ENCODE results near the gene DNAJB14. TPM values are rescaled to one million over a fixed set of nuclear protein-coding genes. Genes with fewer than 3 reads are reported as not detected.

DNAJB14 gene
- total and polyA plus RNA-seq, 2 experiments from 2014 or later = 24.9 to 27.3 TPM

GRCh38 chr4:99859618-99860017 is 86.8 kb downstream of the DNAJB14 start:
- H3K9me3 Mint-ChIP-seq = no peaks in the 10 kb centered on the region
- Histone ChIP-seq H3K4me3 (no peak overlapping the region), H3K79me2 (replicated peaks; ENCODE audit: insufficient read depth) (no peaks in the 10 kb centered on the region), H3K27ac (ENCODE audit: low read depth) (no peak overlapping the region), H3F3A (replicated peaks; ENCODE audit: low read depth) (no peaks in the 10 kb centered on the region), H3K27me3 (ENCODE audit: insufficient read depth) (no peaks in the 10 kb centered on the region), H4K20me1 (replicated peaks; ENCODE audit: insufficient read depth) (no peaks in the 10 kb centered on the region), H3K4me1 (ENCODE audit: insufficient read depth) (peaks cover 8% of the 10 kb centered on the region), H3K4me2 (no peak overlapping the region), H2AFZ (no peak overlapping the region), H3K9me2 (ENCODE audit: insufficient read depth) (no peaks in the 10 kb centered on the region), H3K36me3 (ENCODE audit: insufficient read depth) (no peaks in the 10 kb centered on the region)
- H3K4me1 Mint-ChIP-seq = peaks cover 10% of the 10 kb centered on the region; the same call in 2 of the 3 replicates
- H3K27ac Mint-ChIP-seq = no peak overlapping the region
- DNase-seq (ENCODE audit: low spot score) = no peak
- H3K36me3 Mint-ChIP-seq (ENCODE audit: low read depth) = no peaks in the 10 kb centered on the region
- H3K4me3 Mint-ChIP-seq = no peak overlapping the region
- TF ChIP-seq EZH2phosphoT487 (IDR thresholded peaks at IDR 0.05; ENCODE audit: unreplicated experiment) (no peak), JUNB (IDR thresholded peaks at IDR 0.05; ENCODE audit: unreplicated experiment) (no peak), POLR2AphosphoS5 (IDR thresholded peaks at IDR 0.05; ENCODE audit: low read depth) (no peak), ZNF114 (CRISPR knock-in tag; IDR thresholded peaks at IDR 0.05) (no peak), NANOG (IDR thresholded peaks at IDR 0.05; ENCODE audit: borderline replicate concordance) (no peak), ETS1 (IDR thresholded peaks at IDR 0.05) (no peak), CTCF (conservative IDR thresholded peaks at IDR 0.05; ENCODE audit: low read depth in 2 of 2) (no peak)
- TF ChIP-seq, protein P1, sequence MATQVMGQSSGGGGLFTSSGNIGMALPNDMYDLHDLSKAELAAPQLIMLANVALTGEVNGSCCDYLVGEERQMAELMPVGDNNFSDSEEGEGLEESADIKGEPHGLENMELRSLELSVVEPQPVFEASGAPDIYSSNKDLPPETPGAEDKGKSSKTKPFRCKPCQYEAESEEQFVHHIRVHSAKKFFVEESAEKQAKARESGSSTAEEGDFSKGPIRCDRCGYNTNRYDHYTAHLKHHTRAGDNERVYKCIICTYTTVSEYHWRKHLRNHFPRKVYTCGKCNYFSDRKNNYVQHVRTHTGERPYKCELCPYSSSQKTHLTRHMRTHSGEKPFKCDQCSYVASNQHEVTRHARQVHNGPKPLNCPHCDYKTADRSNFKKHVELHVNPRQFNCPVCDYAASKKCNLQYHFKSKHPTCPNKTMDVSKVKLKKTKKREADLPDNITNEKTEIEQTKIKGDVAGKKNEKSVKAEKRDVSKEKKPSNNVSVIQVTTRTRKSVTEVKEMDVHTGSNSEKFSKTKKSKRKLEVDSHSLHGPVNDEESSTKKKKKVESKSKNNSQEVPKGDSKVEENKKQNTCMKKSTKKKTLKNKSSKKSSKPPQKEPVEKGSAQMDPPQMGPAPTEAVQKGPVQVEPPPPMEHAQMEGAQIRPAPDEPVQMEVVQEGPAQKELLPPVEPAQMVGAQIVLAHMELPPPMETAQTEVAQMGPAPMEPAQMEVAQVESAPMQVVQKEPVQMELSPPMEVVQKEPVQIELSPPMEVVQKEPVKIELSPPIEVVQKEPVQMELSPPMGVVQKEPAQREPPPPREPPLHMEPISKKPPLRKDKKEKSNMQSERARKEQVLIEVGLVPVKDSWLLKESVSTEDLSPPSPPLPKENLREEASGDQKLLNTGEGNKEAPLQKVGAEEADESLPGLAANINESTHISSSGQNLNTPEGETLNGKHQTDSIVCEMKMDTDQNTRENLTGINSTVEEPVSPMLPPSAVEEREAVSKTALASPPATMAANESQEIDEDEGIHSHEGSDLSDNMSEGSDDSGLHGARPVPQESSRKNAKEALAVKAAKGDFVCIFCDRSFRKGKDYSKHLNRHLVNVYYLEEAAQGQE (IDR thresholded peaks at IDR 0.05; ENCODE audit: unreplicated experiment) = no peak
- H3K27me3 Mint-ChIP-seq (ENCODE audit: insufficient read depth, low read depth, poor library complexity) = peaks cover 5% of the 10 kb centered on the region
- ATAC-seq = no peak

GRCh38 chr4:99857307-99857706 is 89.1 kb downstream of the DNAJB14 start:
- peaks cover 10% of the 10 kb centered on the region; the same call in 2 of the 3 replicates for H3K4me1 Mint-ChIP-seq
- H3K4me3 ChIP-seq = no peak overlapping the region
- H4K20me1 ChIP-seq (replicated peaks; ENCODE audit: insufficient read depth) = no peaks in the 10 kb centered on the region
- no peaks in the 10 kb centered on the region for H3K9me3 Mint-ChIP-seq
- peak overlapping the region; percentile 89; the same call in 1 of the 2 replicates for H2AFZ ChIP-seq
- DNase-seq (ENCODE audit: low spot score) (no peak), ATAC-seq (no peak)
- H3K27me3 ChIP-seq (ENCODE audit: insufficient read depth) = no peaks in the 10 kb centered on the region
- no peak overlapping the region for H3K27ac ChIP-seq (ENCODE audit: low read depth)
- H3K4me1 ChIP-seq (ENCODE audit: insufficient read depth) = peaks cover 8% of the 10 kb centered on the region
- no peaks in the 10 kb centered on the region for H3K36me3 ChIP-seq (ENCODE audit: insufficient read depth)
- peaks cover 5% of the 10 kb centered on the region for H3K27me3 Mint-ChIP-seq (ENCODE audit: insufficient read depth, low read depth, poor library complexity)
- H3K4me3 Mint-ChIP-seq = no peak overlapping the region
- no peaks in the 10 kb centered on the region for H3K36me3 Mint-ChIP-seq (ENCODE audit: low read depth)
- H3F3A ChIP-seq (replicated peaks; ENCODE audit: low read depth) = no peaks in the 10 kb centered on the region
- H3K79me2 ChIP-seq (replicated peaks; ENCODE audit: insufficient read depth) = no peaks in the 10 kb centered on the region
- H3K4me2 ChIP-seq = no peak overlapping the region
- H3K9me2 ChIP-seq (ENCODE audit: insufficient read depth) = no peaks in the 10 kb centered on the region
- H3K27ac Mint-ChIP-seq = no peak overlapping the region
- TF ChIP-seq ETS1 (IDR thresholded peaks at IDR 0.05) = no peak
